PC-9 (cell line): ENCODE results near the gene FERMT1. TPM values are rescaled to one million over a fixed set of nuclear protein-coding genes. Genes with fewer than 3 reads are reported as not detected.

Source experiments
- BruUV-seq: library from RNA; stranded (reverse); fragments of 400-500 nt; replicated peaks from 2 replicates; lab custom pipeline; 2021; lab: Mats Ljungman, UMichigan
- CTCF ChIA-PET: fragments of 300-600 bp; sonication (Branson Sonifier 250); formaldehyde crosslinking; loops from one replicate; lab custom pipeline; 2022; ENCODE audit warnings: antibody characterized with exemption; lab: Charles Lee
- POLR2A ChIA-PET: fragments of 300-600 bp; sonication (Branson Sonifier 250); formaldehyde crosslinking; loops from one replicate; lab custom pipeline; 2022; ENCODE audit warnings: antibody characterized with exemption; ENCODE audit not compliant: unreplicated experiment; lab: Charles Lee
- DNase-seq, 2 experiments: peaks; one replicate each; pipeline versions ENCODE4 v3.0.0 to v3.0.0-alpha.2; 2015 to 2022; ENCODE audit warnings: mixed read lengths in 1 of 2
- H2AFZ ChIP-seq: fragments of 200-600 bp; sonication (generic); 2 replicates; pipeline ENCODE4 v1.8.1; 2017; ENCODE audit warnings: antibody characterized with exemption
- H3F3A ChIP-seq: fragments of 200-600 bp; sonication (generic); 2 replicates; pipeline ENCODE4 v1.8.1; 2017; ENCODE audit warnings: antibody characterized with exemption, mild to moderate bottlenecking, low read depth; ENCODE audit not compliant: insufficient read depth
- H3K27ac ChIP-seq: fragments of 200-600 bp; sonication (generic); 2 replicates; pipeline ENCODE4 v1.6.1; 2016; ENCODE audit warnings: mixed run types
- H3K27me3 ChIP-seq: fragments of 200-600 bp; sonication (generic); 2 replicates; pipeline ENCODE4 v1.6.1; 2016; ENCODE audit warnings: low read depth, mixed run types; ENCODE audit not compliant: insufficient read depth
- H3K36me3 ChIP-seq: fragments of 200-600 bp; sonication (generic); 2 replicates; pipeline ENCODE4 v1.6.1; 2016; ENCODE audit warnings: low read depth, mixed run types
- H3K4me1 ChIP-seq: fragments of 200-600 bp; sonication (generic); replicated peaks from 2 replicates; pipeline ENCODE4 v1.6.1; 2016; ENCODE audit warnings: mixed run types; ENCODE audit not compliant: insufficient read depth
- H3K4me2 ChIP-seq: fragments of 200-600 bp; sonication (generic); 2 replicates; pipeline ENCODE4 v1.6.1; 2017; ENCODE audit warnings: mixed run types
- H3K4me3 ChIP-seq: fragments of 200-600 bp; sonication (generic); 2 replicates; pipeline ENCODE4 v1.6.1; 2016; ENCODE audit warnings: mixed run types
- H3K79me2 ChIP-seq: fragments of 200-600 bp; sonication (generic); 2 replicates; pipeline ENCODE4 v1.6.1; 2017; ENCODE audit warnings: low read depth, mixed run types
- H3K9me2 ChIP-seq: fragments of 200-600 bp; sonication (generic); 2 replicates; pipeline ENCODE4 v1.8.1; 2017; ENCODE audit warnings: mild to moderate bottlenecking; ENCODE audit not compliant: insufficient read depth
- H3K9me3 ChIP-seq: fragments of 200-600 bp; sonication (generic); 2 replicates; pipeline ENCODE4 v1.8.1; 2016; ENCODE audit warnings: low read depth; ENCODE audit not compliant: insufficient read depth
- H4K20me1 ChIP-seq: fragments of 200-600 bp; sonication (generic); 2 replicates; pipeline ENCODE4 v1.8.1; 2017; ENCODE audit not compliant: insufficient read depth
- EZH2 ChIP-seq: fragments of 200-600 bp; sonication (generic); IDR thresholded peaks from 2 replicates; pipeline ENCODE4 v1.8.0; 2017; ENCODE audit warnings: antibody characterized with exemption, low read depth
- intact Hi-C: fragments of 100-400 bp; cut with micrococcal nuclease; formaldehyde crosslinking; loops from one replicate; pipeline ENCODE4 v1.10.0; 2022; ENCODE audit not compliant: unreplicated experiment
- total RNA-seq: library from RNA; stranded (reverse); gene quantifications from 2 replicates; pipeline ENCODE4 v1.2.3, GENCODE V29; 2021
- TF ChIP-seq, protein P1 (sequence below): fragments of 200-600 bp; sonication (generic); conservative IDR thresholded peaks from 2 replicates; pipeline ENCODE4 v1.6.1; 2017; ENCODE audit warnings: mixed run types, antibody characterized with exemption, mild to moderate bottlenecking, moderate library complexity

The FERMT1 gene
- total RNA-seq, 1 experiment from 2014 or later = 20.6 TPM

DNA sequence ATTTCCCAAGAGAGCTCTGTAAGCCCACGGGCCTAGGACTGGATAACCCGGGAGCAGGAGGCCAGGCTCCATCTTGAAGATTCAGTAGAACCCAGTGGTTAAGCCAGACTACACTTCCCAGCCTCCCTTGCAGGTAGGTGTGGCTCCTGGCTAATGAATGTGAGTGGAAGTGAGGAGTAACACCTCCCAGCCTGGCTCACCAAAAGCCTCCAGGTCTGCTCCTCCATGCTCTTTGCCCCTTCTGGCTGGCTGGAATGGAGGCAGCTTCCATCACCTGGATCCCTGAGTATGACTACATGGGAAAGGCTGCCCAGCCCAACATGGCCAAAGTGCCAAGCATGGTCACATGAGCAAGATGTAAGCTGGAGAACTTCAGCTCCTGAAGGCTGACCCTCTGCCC is 78.7 kb downstream of the FERMT1 start:
- Histone ChIP-seq H3K79me2 (no peaks in the 10 kb centered on the region), H3K4me2 (no peak overlapping the region), H3K27ac (no peak overlapping the region), H3K4me3 (no peak overlapping the region), H3K36me3 (no peaks in the 10 kb centered on the region), H2AFZ (no peak overlapping the region), H3K9me3 (no peaks in the 10 kb centered on the region), H3K9me2 (no peaks in the 10 kb centered on the region), H3F3A (no peaks in the 10 kb centered on the region), H4K20me1 (no peaks in the 10 kb centered on the region), H3K4me1 (no peaks in the 10 kb centered on the region), H3K27me3 (no peaks in the 10 kb centered on the region)
- no peak for TF ChIP-seq EZH2
- TF ChIP-seq, protein P1, sequence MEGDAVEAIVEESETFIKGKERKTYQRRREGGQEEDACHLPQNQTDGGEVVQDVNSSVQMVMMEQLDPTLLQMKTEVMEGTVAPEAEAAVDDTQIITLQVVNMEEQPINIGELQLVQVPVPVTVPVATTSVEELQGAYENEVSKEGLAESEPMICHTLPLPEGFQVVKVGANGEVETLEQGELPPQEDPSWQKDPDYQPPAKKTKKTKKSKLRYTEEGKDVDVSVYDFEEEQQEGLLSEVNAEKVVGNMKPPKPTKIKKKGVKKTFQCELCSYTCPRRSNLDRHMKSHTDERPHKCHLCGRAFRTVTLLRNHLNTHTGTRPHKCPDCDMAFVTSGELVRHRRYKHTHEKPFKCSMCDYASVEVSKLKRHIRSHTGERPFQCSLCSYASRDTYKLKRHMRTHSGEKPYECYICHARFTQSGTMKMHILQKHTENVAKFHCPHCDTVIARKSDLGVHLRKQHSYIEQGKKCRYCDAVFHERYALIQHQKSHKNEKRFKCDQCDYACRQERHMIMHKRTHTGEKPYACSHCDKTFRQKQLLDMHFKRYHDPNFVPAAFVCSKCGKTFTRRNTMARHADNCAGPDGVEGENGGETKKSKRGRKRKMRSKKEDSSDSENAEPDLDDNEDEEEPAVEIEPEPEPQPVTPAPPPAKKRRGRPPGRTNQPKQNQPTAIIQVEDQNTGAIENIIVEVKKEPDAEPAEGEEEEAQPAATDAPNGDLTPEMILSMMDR = no peak
- DNase-seq = no peak
- CTCF ChIA-PET = no interaction called here
- no TSS peak for BruUV-seq
- POLR2A ChIA-PET = interaction anchor here (0.5 kb wide), 1 partner anchor 28 kb away, joined by 4 read pairs; no protein-coding TSS in a partner anchor
- intact Hi-C loops = no loop called here

DNA sequence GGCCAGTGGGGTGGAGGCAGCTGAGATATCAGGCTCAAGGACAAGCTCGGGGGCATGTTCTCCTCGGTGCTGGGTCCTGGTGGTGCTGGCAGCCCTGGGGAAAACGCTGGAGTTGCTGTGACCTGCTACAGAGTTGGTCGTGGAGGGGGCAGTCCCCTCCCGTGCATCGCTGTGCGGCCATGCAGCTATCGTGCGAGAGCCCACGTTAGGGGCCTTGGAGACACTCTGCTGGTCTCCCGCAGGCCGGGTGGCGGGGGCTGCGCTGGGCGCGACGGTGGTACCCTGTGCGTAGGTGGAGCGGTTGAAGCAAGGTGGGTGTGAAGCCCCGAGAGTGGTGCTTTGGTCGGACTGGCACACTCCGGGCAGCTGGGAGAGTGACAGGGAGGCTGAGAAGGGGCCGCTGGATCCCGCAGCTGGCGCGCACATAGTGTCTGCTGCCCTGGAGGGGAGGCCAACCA is 81.0 kb downstream of the FERMT1 start:
- Histone ChIP-seq H3K4me2 (no peak overlapping the region), H3K4me1 (no peaks in the 10 kb centered on the region), H3K9me3 (no peaks in the 10 kb centered on the region), H3K27ac (no peak overlapping the region), H4K20me1 (no peaks in the 10 kb centered on the region), H3K27me3 (no peaks in the 10 kb centered on the region), H3K79me2 (no peaks in the 10 kb centered on the region), H3K36me3 (peaks cover 3% of the 10 kb centered on the region; the same call in 1 of the 2 replicates), H3K4me3 (no peak overlapping the region), H2AFZ (no peak overlapping the region), H3K9me2 (no peaks in the 10 kb centered on the region), H3F3A (no peaks in the 10 kb centered on the region)
- intact Hi-C loops = no loop called here
- DNase-seq = no peak
- ChIA-PET POLR2A (no interaction called here), CTCF (no interaction called here)
- no TSS peak for BruUV-seq
- TF ChIP-seq, protein P1 = no peak
- TF ChIP-seq EZH2 = no peak

- H3K27me3 ChIP-seq = no peaks in the 10 kb centered on the region
- H3K27ac ChIP-seq = no peak overlapping the region
- DNase-seq = no peak
- H3K4me2 ChIP-seq = no peak overlapping the region
- no peaks in the 10 kb centered on the region for H4K20me1 ChIP-seq
- H3K79me2 ChIP-seq = no peaks in the 10 kb centered on the region
- H3K36me3 ChIP-seq = peaks cover 6% of the 10 kb centered on the region; the same call in 1 of the 2 replicates
- H2AFZ ChIP-seq = no peak overlapping the region
- no peaks in the 10 kb centered on the region for H3F3A ChIP-seq
- no peak for TF ChIP-seq EZH2
- TF ChIP-seq, protein P1 = no peak
- no peaks in the 10 kb centered on the region for H3K9me3 ChIP-seq
- no peaks in the 10 kb centered on the region for H3K4me1 ChIP-seq
- H3K9me2 ChIP-seq = no peaks in the 10 kb centered on the region
- H3K4me3 ChIP-seq = no peak overlapping the region
- intact Hi-C loops = no loop called here
- ChIA-PET POLR2A (no interaction called here), CTCF (no interaction called here)
- BruUV-seq = no TSS peak
These were observed 81.6 kb downstream of the FERMT1 start for GRCh38 chr20:6040958-6041807.
